SW 1271 (cell line): ENCODE data around the gene STK38L.
A peak's percentile ranks its signal among the peaks of the same experiment; 100 is the strongest.

ENCODE experiments used
- DNase-seq, 2 experiments: peaks; one replicate each; lab custom pipeline; 2025; lab: John Stamatoyannopoulos, UW

The STK38L gene

DNA sequence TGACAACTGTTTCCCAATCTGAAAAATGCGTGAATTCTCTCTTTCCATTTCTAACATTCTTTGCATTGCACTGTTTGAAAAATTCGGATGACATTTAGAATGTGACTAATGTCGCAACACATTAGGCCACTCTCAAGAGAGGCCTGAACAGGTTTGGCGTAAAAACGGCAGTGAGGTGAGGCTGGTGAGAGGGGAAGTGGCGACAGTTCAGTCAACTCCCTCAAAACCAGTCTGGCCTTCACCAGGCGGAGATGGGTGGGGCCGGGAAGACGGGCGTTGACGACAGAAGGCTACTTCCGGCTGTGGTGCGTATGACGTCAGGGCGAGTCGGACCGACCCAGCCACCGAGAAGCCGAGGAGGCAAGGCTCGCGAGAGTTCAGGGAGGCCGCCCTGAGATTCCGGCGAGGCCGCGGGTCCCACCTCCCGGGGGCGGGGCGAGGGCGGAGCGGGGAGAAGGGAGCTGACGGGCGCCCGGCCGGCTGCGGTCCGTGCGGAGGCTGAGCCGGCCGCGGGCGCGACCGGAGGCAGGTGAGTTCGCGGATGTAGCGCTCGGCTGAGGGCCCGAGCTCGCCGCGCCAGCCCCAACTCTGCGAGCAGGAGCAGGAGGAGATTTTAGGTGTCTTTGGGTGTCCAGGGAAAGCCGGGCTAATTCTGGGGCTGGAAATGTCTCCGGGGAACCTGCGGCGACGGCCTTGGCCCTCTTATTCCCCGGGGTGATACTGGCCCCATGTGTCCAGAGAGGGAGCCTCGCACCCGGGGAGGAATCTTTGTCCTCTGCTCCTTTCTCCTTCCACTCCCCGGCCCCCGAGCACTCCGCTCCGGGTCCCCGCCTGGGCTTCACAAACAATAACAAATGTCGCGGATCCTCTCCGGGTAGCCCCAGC lies at the start of gene STK38L:
TSS of gene STK38L (plus strand) at position 483 of the 885 bp plus-strand sequence. CDS start 53,435 bp downstream, outside the sequence.
- peak; percentile 89 to 93 for DNase-seq

DNA sequence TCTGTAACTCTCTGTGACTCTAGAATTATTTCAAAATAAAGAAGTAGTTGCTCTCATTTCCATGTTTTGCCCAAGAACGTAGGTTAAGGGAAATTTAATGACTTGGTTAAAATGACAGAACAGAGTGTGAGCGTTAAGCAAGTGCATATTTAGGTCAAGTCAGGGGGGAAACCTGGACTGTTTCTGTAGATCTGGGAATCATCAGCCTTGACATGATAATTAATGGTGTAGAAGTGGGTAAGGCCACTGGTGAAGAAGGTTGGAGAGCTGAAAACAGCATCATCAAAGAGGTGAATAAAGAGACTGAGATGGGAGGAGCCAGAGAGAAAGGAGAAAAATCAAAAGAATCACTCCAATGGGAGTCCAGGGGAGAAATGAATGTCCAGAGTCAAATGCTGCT lies 49.4 kb upstream of the STK38L start:
- no peak for DNase-seq

DNA sequence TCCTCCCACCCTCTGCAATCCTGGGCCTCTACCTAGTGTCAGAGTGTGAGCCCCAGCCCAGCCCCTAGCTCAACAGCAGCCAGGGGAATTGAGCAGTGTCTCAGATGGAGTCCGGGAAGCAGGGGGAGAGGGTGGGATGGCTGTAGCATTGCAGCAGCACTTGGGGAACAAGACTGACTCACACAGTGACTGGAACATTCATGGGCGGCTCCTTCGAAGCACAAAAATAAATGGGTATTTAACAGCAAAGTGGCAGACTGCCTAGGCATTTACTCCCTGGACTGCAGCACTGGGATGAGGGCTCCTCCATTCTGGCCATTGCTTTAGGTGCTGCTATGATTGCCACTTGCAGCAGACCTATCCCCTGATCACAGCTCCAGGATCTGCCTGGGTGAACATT lies 46.0 kb upstream of the STK38L start:
- no peak for DNase-seq

GRCh38 chr12:27199638-27200300 lies 44.3 kb upstream of the STK38L start:
- no peak for DNase-seq

DNA sequence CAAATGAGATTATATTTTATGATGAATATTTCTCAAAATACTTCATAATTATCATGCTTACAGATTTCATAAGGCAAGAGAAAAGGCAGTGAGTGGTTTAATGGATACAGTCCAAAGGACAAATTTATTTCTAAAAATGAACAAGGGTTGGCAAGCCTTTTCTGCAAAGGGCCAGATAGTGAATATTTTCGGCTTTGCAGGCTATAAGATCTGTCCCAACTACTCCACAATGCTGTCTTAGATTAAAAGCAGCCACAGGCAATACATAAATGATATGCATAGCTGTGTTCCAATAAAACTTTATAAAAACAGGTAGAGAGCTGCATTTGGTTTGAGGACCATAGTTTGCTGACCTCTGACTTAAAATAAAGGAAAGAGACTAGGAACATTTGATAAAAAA lies 42.9 kb upstream of the STK38L start:
- no peak for DNase-seq

DNA sequence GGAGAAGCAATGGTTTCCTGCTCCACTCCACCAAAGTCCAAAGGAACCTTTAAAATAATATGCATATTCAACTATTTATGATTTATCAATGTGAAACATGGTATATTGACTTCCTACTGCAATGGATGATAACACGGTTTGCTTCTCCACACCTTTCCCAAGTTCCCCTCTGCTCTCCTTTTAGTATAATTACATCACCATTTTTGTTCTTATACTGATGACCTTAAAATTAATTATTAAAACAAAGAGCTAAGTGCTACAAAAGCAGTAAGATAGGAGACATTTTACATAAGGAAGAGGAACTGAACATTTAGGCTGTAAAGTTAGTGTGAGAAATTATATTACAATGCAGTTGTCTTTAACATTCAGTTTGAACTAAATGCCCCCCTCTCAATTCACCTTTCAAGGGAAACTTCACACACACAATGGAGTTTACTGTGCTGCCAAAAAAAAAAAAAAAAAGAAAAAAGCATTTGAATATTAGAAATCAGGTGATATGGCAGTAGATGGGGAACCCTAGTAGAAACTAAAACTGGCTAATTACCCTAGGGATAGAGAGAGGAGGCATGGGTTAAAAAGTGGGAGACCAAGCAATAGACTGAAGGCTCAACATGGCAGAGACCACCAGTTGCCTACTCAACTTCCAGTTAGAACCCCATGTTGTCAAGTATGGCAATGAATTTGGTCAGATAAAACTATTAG lies 37.1 kb upstream of the STK38L start:
- DNase-seq: no peak

GRCh38 chr12:27207615-27208413 lies 36.3 kb upstream of the STK38L start:
- no peak for DNase-seq

GRCh38 chr12:27208414-27208750 lies 35.7 kb upstream of the STK38L start:
- no peak for DNase-seq

DNA sequence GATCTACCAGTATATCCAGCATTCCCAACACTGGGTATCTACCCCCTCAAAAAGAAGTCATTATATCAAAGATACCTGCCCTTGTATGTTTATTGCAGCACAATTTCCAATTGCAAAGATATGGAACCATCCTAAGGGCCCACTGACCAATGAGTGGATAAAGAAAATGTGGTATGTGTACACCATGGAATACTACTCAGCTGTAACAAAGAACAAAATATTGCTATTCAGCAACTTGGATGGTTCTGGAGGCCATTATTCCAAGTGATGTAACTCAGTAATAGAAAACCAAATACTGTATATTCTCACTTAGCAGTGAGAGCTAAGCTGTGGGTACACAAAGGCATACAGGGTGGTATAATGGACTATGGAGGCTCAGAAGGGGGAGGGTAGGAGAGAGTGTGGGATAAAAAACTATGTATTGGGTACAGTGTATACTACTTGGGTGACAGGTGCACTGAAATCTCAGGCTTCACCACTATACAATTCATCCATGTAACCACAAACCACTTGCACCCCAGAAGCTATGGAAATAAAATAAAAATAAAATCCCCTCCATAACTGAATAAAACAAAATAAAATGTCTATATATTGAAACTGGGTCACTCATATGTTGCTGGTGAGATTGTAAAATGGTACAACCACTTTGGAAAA lies 34.7 kb upstream of the STK38L start:
- no peak for DNase-seq

- DNase-seq: no peak
These were observed 33.9 kb upstream of the STK38L start for GRCh38 chr12:27210187-27210586.

DNA sequence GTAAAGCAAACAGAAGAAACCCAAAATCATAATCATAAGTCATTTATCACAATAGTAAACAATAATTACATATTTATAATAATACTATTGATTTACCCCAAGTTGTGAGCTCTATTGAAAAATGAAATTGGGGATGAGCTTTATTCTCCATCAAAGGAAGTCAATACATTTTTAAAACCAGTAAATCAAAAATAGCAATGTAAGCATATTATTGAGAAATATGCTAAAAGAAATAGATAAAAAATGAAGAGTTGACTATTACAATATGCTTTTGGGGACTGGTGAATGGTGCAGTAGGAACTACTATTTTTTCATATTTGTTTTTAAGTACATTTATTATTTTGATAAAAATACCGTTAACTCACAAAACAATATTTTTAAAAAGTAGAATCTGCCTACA lies 31.2 kb upstream of the STK38L start:
- no peak for DNase-seq

DNA sequence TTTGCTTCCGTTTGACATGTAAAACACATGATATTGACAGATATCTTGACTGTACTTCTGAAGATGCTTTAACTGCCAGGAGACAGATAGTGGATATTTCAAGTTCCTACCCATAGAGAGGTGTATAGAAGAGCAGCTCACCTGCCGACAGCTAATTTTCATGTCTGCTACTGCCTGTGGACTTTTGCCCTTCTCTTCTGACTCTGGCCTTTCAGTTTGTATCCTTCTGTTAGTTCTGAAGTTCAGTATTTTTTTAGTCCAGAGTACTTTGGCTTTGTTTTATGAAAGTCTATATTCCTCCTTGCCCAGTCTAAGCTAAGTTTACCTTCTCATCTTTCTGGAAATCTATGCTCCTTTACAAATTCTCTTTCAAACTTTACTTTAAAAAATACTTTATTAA lies 30.8 kb upstream of the STK38L start:
- DNase-seq: no peak

DNA sequence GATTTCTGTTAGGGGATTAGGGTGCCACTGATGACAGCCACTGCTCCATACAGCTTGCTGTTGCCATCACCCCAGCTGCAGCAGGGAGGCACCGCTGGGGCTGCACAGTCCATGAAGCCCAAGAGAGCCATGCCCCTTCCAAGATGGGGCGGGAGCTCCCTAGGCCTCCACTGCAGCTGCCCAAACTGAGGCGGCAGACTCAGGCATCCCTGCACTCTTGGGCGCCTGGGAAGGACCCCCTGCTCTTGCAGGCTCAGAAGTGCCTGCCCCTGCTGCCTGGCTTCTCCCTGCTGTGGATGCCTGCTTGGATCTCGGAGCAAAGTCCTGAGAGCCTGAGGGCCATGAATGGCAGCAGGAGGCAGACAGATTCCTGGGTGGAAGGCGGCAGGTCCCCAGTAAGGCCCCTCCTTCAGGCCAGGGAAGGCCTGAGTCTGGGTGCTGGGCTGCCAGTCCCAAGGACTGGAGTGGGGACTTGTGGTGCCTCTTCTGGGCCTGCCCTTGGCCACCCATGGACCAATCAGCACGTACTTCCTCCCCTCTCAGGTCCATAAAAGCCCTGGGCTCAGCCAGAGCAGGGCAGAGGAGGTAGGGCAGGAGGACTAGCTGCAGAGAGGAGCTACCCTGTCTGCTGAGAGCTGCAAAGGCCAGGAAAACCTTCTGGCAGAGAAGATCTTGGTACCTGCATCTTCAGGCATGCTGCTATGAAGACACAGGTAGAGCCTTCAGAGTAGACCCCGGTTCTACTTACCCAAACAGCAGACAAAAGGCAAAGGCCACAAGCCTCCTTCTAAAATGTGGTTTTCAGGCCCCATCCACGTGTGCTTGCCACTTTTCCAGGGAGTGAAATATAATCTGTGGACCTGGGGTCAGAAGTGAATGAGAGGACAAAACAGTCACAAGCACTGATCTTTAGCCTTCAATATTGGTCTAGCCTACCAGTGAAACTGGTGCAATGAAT lies 30.0 kb upstream of the STK38L start:
- no peak for DNase-seq

GRCh38 chr12:27217590-27217989 lies 26.5 kb upstream of the STK38L start:
- no peak for DNase-seq

GRCh38 chr12:27219693-27220054 lies 24.4 kb upstream of the STK38L start:
- no peak for DNase-seq

GRCh38 chr12:27220055-27220987 lies 23.8 kb upstream of the STK38L start:
- DNase-seq: no peak

GRCh38 chr12:27220988-27221345 lies 23.1 kb upstream of the STK38L start:
- no peak for DNase-seq

DNA sequence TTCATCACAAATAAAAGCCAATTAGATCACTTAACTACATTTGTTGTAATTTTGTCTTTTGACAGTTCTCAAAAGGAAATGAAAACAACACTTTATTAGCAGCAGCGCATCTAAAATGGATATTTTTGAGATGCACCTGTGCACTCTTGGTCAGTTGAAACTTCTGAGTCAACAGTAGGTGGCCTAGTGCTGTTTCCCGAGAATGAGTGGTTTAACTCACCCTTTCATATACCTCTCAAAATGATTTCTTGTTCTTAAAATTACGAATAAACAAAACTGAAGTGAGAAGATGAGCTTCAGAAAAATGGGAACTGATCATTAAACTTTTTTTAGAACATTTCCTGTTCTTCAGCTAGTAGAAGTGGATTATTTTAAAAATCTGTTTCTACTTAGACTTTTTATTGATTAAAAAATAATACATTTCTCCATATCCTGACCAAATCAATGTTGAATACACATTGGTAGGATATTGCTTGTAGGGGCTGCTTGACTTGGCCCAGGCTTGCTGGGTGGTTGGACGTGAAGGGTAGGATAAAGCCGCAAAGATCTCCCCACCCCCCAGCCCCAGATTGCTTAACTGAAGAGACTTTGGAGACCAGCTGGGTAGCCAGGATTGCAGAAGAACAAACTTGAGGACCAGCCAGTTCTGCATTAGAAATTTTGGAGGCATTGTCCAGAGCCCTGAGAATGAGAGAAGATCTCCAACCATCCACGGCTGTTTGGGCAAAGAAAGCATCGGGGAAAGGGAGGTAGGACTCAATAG lies 22.3 kb upstream of the STK38L start:
- no peak for DNase-seq
